Body of pancreas (tissue), 4 donors: ENCODE results near the gene SUSD4.

ENCODE experiments used
- CTCF ChIP-seq, 7 experiments: fragments of 450-650 bp in 4 of 7; fragments of 200-600 bp in 3 of 7; sonication (generic) in 3 of 7; IDR thresholded peaks; one replicate each; pipeline ENCODE4 v1.5.1; 2016 to 2019; ENCODE audit warnings: antibody characterized with exemption in 7 of 7
- POLR2A ChIP-seq, 3 donors: fragments of 450-650 bp; IDR thresholded peaks; one replicate each; pipeline ENCODE4 v1.6.1; 2016; ENCODE audit warnings: antibody characterized with exemption in 3 of 3, mild to moderate bottlenecking in 2 of 3

GRCh38 chr1:223224465-223224864, 139.5 kb downstream of the SUSD4 start:
- TF ChIP-seq CTCF (IDR thresholded peaks at IDR 0.05) (no peak), POLR2A (IDR thresholded peaks at IDR 0.05) (no peak)
